KMS-11 (cell line): Measurements from ENCODE around the gene CYP11A1.
A peak's percentile ranks its signal among the peaks of the same experiment; 100 is the strongest.

Experiments
- H2AFZ ChIP-seq: fragments of 200-600 bp; sonication (generic); 2 replicates; pipeline ENCODE4 v1.6.1; 2016; ENCODE audit warnings: antibody characterized with exemption, mixed run types, low read depth
- H3K27ac ChIP-seq: fragments of 200-600 bp; sonication (generic); 2 replicates; pipeline ENCODE4 v1.6.1; 2016; ENCODE audit warnings: mild to moderate bottlenecking, mixed run types
- H3K27me3 ChIP-seq: fragments of 200-600 bp; sonication (generic); 2 replicates; pipeline ENCODE4 v1.6.1; 2017; ENCODE audit warnings: mild to moderate bottlenecking, low read depth, mixed run types, moderate library complexity; ENCODE audit not compliant: insufficient read depth
- H3K36me3 ChIP-seq: fragments of 200-600 bp; sonication (generic); 2 replicates; pipeline ENCODE4 v1.6.1; 2017; ENCODE audit warnings: mild to moderate bottlenecking, mixed run types; ENCODE audit not compliant: insufficient read depth
- H3K4me1 ChIP-seq: fragments of 200-600 bp; sonication (generic); 2 replicates; pipeline ENCODE4 v1.6.1; 2016; ENCODE audit warnings: mild to moderate bottlenecking, low read depth, mixed run types; ENCODE audit not compliant: poor library complexity, severe bottlenecking
- H3K4me2 ChIP-seq: fragments of 200-600 bp; sonication (generic); 2 replicates; pipeline ENCODE4 v1.7.0; 2016; ENCODE audit warnings: mild to moderate bottlenecking, mixed run types
- H3K4me3 ChIP-seq: fragments of 200-600 bp; sonication (generic); IDR thresholded peaks from 2 replicates; pipeline ENCODE4 v1.6.1; 2017; ENCODE audit warnings: low read depth, low read length, mixed read lengths; ENCODE audit not compliant: insufficient read depth
- H3K79me2 ChIP-seq: fragments of 200-600 bp; sonication (generic); 2 replicates; pipeline ENCODE4 v1.6.1; 2016; ENCODE audit warnings: low read depth, mixed run types; ENCODE audit not compliant: insufficient read depth
- H3K9ac ChIP-seq: fragments of 200-600 bp; sonication (generic); 2 replicates; pipeline ENCODE4 v1.6.1; 2016; ENCODE audit warnings: mild to moderate bottlenecking, mixed run types
- H4K20me1 ChIP-seq: fragments of 200-600 bp; sonication (generic); 2 replicates; pipeline ENCODE4 v1.6.1; 2016; ENCODE audit warnings: mild to moderate bottlenecking, mixed run types; ENCODE audit not compliant: insufficient read depth
- CTCF ChIP-seq: fragments of 200-600 bp; sonication (generic); conservative IDR thresholded peaks from 2 replicates; pipeline ENCODE4 v1.6.1; 2017; ENCODE audit warnings: low read depth, mild to moderate bottlenecking, antibody characterized with exemption, low read length, moderate library complexity, mixed read lengths

The CYP11A1 gene

DNA sequence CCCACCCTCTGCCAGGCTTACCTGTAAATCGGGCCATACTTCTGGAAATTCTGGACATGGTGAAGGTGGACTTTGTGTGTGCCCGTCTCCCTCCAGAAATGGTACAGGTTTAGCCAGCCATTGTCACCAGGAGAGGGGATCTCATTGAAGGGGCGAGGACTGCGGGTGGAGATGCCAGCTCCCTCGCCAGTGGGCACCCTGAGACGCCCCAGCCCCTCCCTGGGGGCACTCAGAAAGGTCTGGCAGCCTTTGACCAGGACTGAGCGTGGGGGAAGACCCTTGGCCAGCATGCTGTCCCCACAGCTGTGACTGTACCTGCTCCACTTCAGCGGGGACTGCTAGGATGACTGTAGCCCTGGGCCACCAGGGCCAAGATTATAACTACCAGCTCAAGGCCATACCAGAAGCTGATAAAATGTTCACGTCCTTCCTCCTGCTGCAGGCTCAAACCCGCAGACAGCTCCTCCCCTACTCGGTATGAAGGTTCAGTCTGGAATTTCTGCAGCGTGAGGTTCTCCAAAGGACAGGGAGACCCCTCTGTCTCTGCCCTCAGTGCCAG is at the start of gene CYP11A1:
Gene CYP11A1, minus strand, starts transcription at position 351 of the 559 bp plus-strand sequence. Its CDS starts 61 bp downstream, at position 290.
- no peaks in the 10 kb centered on the region for H4K20me1 ChIP-seq
- H3K4me1 ChIP-seq = no peaks in the 10 kb centered on the region
- no peaks in the 10 kb centered on the region for H3K36me3 ChIP-seq
- no peak within 1 kb of the TSS for H3K4me2 ChIP-seq
- TF ChIP-seq CTCF = no peak
- H3K27ac ChIP-seq = no peak within 1 kb of the TSS
- H3K79me2 ChIP-seq = no peaks in the 10 kb centered on the region
- H3K4me3 ChIP-seq = no peak within 1 kb of the TSS
- H3K27me3 ChIP-seq = peaks cover 12% of the 10 kb centered on the region; the same call in 1 of the 2 replicates
- no peak within 1 kb of the TSS for H3K9ac ChIP-seq
- no peak within 1 kb of the TSS for H2AFZ ChIP-seq

- TF ChIP-seq CTCF = no peak
- no peaks in the 10 kb centered on the region for H3K27me3 ChIP-seq
- no peak overlapping the region for H2AFZ ChIP-seq
- no peak overlapping the region for H3K4me3 ChIP-seq
- no peaks in the 10 kb centered on the region for H3K36me3 ChIP-seq
- H3K9ac ChIP-seq = no peak overlapping the region
- H4K20me1 ChIP-seq = no peaks in the 10 kb centered on the region
- no peak overlapping the region for H3K27ac ChIP-seq
- H3K4me1 ChIP-seq = peaks cover 43% of the 10 kb centered on the region
- H3K79me2 ChIP-seq = no peaks in the 10 kb centered on the region
- no peak overlapping the region for H3K4me2 ChIP-seq
Measured at GRCh38 chr15:74417225-74417624, 49.8 kb upstream of the CYP11A1 start.

DNA sequence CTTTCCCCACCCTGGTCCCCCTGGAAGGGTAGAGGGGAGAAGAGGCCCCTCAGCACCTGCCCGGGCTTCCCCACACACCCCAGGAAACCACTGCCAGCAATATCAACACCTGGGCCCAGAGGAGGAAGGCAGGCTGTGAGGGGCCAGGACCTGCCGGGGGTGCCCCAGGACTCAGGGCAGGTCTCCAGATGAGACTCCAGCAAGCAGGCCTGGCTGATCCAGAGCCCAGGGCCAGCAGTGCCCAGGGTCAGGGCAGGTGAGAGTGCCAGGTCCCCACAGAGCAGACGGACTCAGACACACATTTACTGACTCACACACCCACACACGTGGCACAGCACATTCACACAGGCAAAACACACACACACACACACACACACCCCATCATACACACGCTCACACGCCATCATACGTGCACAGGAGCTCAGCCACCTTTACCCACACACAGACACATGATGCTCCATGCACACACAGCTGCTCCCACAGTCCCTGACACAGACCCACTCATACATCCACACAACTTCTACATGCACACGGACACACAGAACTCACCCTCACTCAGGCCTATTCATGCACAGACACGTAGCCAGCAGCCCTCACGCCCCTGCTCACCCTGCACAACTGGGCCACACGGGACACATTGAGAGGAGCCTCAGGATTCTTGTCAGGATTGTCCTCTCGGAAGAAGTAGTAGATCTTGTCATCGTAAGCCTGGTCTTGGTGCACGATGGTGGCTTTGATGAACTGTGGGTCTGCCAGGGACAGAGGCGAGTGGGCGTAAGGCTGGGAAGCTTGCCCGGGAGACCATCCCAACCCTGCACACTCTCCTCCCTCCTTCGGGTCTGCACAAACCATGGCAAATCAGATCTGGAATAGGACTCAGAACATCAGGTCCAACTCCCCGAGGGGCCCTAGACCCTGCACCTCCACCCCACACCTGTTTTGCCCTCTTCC is 48.8 kb upstream of the CYP11A1 start:
- H3K4me2 ChIP-seq = peak overlapping the region; percentile 23; the same call in 1 of the 2 replicates
- H3K79me2 ChIP-seq = no peaks in the 10 kb centered on the region
- H3K36me3 ChIP-seq = no peaks in the 10 kb centered on the region
- no peaks in the 10 kb centered on the region for H4K20me1 ChIP-seq
- no peak overlapping the region for H2AFZ ChIP-seq
- H3K9ac ChIP-seq = no peak overlapping the region
- H3K4me1 ChIP-seq = peaks cover 43% of the 10 kb centered on the region
- H3K27ac ChIP-seq = no peak overlapping the region
- H3K27me3 ChIP-seq = no peaks in the 10 kb centered on the region
- H3K4me3 ChIP-seq = no peak overlapping the region
- TF ChIP-seq CTCF = no peak

- Histone ChIP-seq H3K4me2 (peak overlapping the region; percentile 33), H3K4me1 (peaks cover 31% of the 10 kb centered on the region), H3K36me3 (no peaks in the 10 kb centered on the region), H2AFZ (no peak overlapping the region), H3K4me3 (no peak overlapping the region), H3K9ac (no peak overlapping the region), H3K27ac (no peak overlapping the region), H3K79me2 (no peaks in the 10 kb centered on the region), H4K20me1 (no peaks in the 10 kb centered on the region), H3K27me3 (no peaks in the 10 kb centered on the region)
- TF ChIP-seq CTCF = no peak
Measured at GRCh38 chr15:74414603-74415338, 47.3 kb upstream of the CYP11A1 start.
